ENCODE data around the gene PTPRJ.

Gene PTPRJ

DNA sequence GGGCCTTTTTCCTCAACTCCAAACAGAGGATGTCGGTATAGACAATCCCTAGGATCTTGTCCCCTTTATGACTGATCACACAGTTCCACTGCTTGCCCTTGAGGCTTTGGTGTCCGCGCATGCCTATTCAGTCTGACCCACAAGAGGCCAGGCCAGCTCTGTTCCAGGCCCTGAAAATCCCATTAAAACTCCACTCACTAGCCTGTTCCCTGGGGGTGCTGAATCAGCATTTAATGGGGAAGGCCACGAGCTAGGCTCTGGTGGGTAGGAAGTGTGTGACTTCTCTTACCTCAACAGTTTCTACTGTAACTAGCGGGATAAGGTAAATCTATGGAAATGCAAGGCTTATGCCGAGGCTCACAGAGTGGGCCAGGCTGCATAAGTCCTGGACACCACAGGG is 117.7 kb downstream of the PTPRJ start:
- POLR2A ChIA-PET = no interaction called here
- CTCF ChIA-PET = interaction anchor here (1.2 to 4.2 kb wide), 2 partner anchors 10 to 21 kb away, joined by 3 to 17 read pairs; no protein-coding TSS in a partner anchor
- no peak for TF ChIP-seq CTCF (IDR thresholded peaks at IDR 0.05; ENCODE audit: control extremely low read depth, extremely low read depth, low read depth, missing control alignments)
- DNase-seq (ENCODE audit: extremely low spot score) = no peak

DNA sequence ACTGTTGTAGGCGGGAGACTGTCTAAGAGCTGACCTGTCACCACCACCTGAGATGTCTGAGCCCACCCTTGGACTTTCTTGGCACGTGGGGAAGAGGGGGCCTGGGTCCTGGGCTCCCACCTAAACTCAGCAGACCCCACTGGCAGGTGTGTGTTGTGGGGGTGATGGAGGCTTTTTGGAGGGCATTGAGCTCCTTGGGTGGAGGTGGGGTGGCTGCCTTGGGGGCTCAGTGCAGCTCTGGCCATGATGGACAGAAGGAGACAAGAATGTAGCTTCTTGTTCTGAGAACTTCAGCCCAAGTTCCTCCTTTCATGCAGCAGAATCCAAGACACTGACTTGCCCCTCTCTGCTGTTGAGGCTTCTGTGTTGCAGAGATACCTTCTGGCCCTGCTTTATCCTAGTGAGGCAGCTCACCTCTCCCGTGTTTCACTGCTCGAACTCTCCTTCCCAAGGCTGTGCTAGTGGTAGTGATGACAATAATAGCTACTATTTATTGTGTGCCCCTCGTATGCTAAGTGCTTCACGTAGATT is 119.6 kb downstream of the PTPRJ start:
- no peak for TF ChIP-seq CTCF (IDR thresholded peaks at IDR 0.05; ENCODE audit: control extremely low read depth, extremely low read depth, low read depth, missing control alignments)
- ChIA-PET POLR2A (no interaction called here), CTCF (interaction anchor here (0.8 to 4.2 kb wide), 4 partner anchors 10 to 726 kb away, joined by 3 to 17 read pairs (median 6); no protein-coding TSS in a partner anchor)
- no peak for DNase-seq (ENCODE audit: extremely low spot score)

DNA sequence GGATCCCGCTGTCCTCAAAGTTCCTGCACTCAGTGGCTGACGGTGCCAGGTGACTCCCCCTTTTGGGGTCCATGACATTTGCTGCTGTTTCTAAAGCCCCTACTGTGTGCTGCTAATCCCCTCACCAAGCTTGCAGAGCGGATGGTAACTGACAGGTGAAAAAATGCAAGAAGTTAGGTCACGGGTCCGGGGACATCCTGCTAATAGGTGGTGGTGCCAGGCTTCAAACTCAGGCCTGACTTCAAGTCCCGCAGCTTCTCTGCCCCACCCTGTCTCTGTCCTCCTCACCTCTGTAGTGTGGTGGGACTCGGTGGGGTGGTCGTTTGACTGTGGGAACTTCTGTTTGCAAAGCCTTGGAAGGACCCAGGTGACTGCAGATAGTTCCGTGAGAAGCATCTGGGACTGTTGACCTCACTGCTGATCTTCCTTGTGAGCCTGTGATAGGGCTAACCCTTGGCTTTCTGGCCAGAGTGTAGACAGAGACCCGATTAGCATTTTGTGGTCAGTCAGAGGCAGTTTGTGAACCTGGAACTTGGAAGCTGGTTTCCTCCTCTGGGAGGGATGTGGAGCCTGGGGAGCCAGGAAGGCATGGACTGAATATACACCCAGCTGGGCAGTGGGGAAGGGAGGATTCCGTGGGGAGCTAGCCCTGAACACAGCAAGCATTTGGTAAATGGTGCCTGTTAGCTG is 120.8 kb downstream of the PTPRJ start:
- TF ChIP-seq CTCF (IDR thresholded peaks at IDR 0.05; ENCODE audit: control extremely low read depth, extremely low read depth, low read depth, missing control alignments) = no peak
- POLR2A ChIA-PET = no interaction called here
- CTCF ChIA-PET = interaction anchor here (1.3 to 2.1 kb wide), 2 partner anchors 9 to 167 kb away, joined by 4 to 10 read pairs; no protein-coding TSS in a partner anchor
- no peak for DNase-seq (ENCODE audit: extremely low spot score)

DNA sequence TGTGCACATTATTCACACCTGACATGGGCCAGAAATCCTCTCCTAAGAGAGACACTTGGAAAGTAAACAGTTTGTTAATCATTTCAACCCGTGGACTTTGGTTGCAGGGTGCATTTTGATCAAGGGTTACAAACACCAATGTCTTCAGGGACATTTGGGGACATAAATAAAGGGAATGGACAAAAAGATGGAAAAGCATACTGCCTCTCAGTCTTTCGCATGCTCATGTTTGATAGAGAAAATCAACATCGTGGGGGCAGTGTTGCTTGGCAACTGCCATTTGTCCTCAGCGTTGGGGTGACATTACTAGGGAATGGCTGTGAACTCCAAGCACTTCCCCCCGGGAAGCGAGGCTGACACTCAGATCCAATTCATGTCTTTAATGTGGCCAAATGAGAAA is 121.6 kb downstream of the PTPRJ start:
- DNase-seq (ENCODE audit: extremely low spot score) = no peak
- CTCF ChIA-PET = interaction anchor here (1.3 kb wide), 1 partner anchor 167 kb away, joined by 4 read pairs; no protein-coding TSS in a partner anchor
- POLR2A ChIA-PET = no interaction called here

GRCh38 chr11:48103621-48104567 is 123.5 kb downstream of the PTPRJ start:
- CTCF ChIA-PET = interaction anchor here (1.0 to 9.7 kb wide), 5 partner anchors 10 to 172 kb away, joined by 3 to 178 read pairs (median 5); no protein-coding TSS in a partner anchor
- no peak for DNase-seq (ENCODE audit: extremely low spot score)
- POLR2A ChIA-PET = no interaction called here
- TF ChIP-seq CTCF (IDR thresholded peaks at IDR 0.05; ENCODE audit: control extremely low read depth, extremely low read depth, low read depth, missing control alignments) = no peak

More for the DNA sequence above, 121.6 kb downstream of the PTPRJ start:
- no peak for TF ChIP-seq CTCF (IDR thresholded peaks at IDR 0.05; ENCODE audit: control extremely low read depth, extremely low read depth, low read depth, missing control alignments)

DNA sequence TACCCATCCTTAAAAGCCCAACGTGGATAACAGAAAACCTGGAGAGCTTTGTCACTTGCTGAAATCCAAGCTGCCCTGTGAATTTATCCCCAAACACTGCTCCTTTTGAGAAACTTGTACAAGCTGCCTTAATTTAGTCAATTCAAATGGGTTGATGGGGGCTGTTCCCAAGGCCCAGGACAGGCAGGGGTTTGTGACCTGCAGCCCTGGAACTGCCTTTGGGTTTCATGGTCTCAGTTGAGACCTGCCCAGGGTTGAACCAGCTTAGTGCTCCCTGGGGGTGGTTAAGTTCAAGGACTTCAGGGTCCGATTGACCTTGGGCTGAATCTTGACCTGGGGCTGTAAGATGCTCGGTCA is 124.2 kb downstream of the PTPRJ start:
- POLR2A ChIA-PET = no interaction called here
- TF ChIP-seq CTCF (IDR thresholded peaks at IDR 0.05; ENCODE audit: control extremely low read depth, extremely low read depth, low read depth, missing control alignments) = no peak
- CTCF ChIA-PET = interaction anchor here (1.0 to 9.7 kb wide), 4 partner anchors 11 to 173 kb away, joined by 3 to 178 read pairs (median 6); no protein-coding TSS in a partner anchor
- no peak for DNase-seq (ENCODE audit: extremely low spot score)

Data from GM10248 (cell line).